DOHH2 (cell line): ENCODE data around the gene NAXD.

Experiments
- H3F3A ChIP-seq: fragments of 200-600 bp; sonication (generic), shearing (Covaris generic); 2 replicates; pipeline ENCODE4 v1.6.0; 2016; ENCODE audit warnings: antibody characterized with exemption, mild to moderate bottlenecking; ENCODE audit not compliant: control insufficient read depth, insufficient read depth
- H3K27ac ChIP-seq: fragments of 200-600 bp; sonication (generic); 2 replicates; pipeline ENCODE4 v1.5.1; 2014; ENCODE audit warnings: low read depth, mild to moderate bottlenecking, low read length, moderate library complexity
- H3K27me3 ChIP-seq: fragments of 200-600 bp; sonication (generic); 2 replicates; pipeline ENCODE4 v1.6.1; 2014; ENCODE audit warnings: mild to moderate bottlenecking, low read length, mixed read lengths; ENCODE audit not compliant: control insufficient read depth
- H3K36me3 ChIP-seq: fragments of 200-600 bp; sonication (generic); 2 replicates; pipeline ENCODE4 v1.6.1; 2014; ENCODE audit warnings: mild to moderate bottlenecking, low read length, moderate library complexity, mixed read lengths; ENCODE audit not compliant: control insufficient read depth
- H3K4me1 ChIP-seq: fragments of 200-600 bp; sonication (generic); 2 replicates; pipeline ENCODE4 v1.6.1; 2014; ENCODE audit warnings: mild to moderate bottlenecking, low read length, mixed read lengths; ENCODE audit not compliant: control insufficient read depth
- H3K4me2 ChIP-seq: fragments of 200-600 bp; sonication (generic); 2 replicates; pipeline ENCODE4 v1.6.0; 2014; ENCODE audit warnings: mild to moderate bottlenecking, low read length, moderate library complexity
- H3K4me3 ChIP-seq: fragments of 200-600 bp; sonication (generic); 2 replicates; pipeline ENCODE4 v1.5.1; 2014; ENCODE audit warnings: mild to moderate bottlenecking, low read length, mixed read lengths
- H3K79me2 ChIP-seq: fragments of 200-600 bp; sonication (generic); 2 replicates; pipeline ENCODE4 v1.6.1; 2014; ENCODE audit warnings: mild to moderate bottlenecking, low read length, mixed read lengths; ENCODE audit not compliant: control insufficient read depth
- H3K9me2 ChIP-seq: fragments of 200-600 bp; sonication (generic); replicated peaks from 2 replicates; pipeline ENCODE4 v1.6.1; 2014; ENCODE audit warnings: mild to moderate bottlenecking, low read length, mixed read lengths; ENCODE audit not compliant: control insufficient read depth
- H3K9me3 ChIP-seq: fragments of 200-600 bp; sonication (generic); 2 replicates; pipeline ENCODE4 v1.6.1; 2014; ENCODE audit warnings: antibody characterized with exemption, low read length, mixed read lengths; ENCODE audit not compliant: control insufficient read depth, insufficient read depth
- H4K20me1 ChIP-seq: fragments of 200-600 bp; sonication (generic); 2 replicates; pipeline ENCODE4 v1.6.0; 2014; ENCODE audit warnings: low read depth, mild to moderate bottlenecking, antibody characterized with exemption, low read length, moderate library complexity; ENCODE audit not compliant: control insufficient read depth, insufficient read depth
- EZH2phosphoT487 ChIP-seq: fragments of 200-600 bp; sonication (generic); IDR thresholded peaks from 2 replicates; pipeline ENCODE4 v1.6.1; 2017; ENCODE audit warnings: borderline replicate concordance, mild to moderate bottlenecking, antibody characterized with exemption, low read length, moderate library complexity, mixed read lengths
- TF ChIP-seq, protein P1 (sequence below): fragments of 200-600 bp; sonication (generic); IDR thresholded peaks from one replicate; pipeline ENCODE4 v1.5.1; 2014; ENCODE audit warnings: antibody characterized with exemption, mild to moderate bottlenecking, low read depth, low read length; ENCODE audit not compliant: poor library complexity, severe bottlenecking

Gene NAXD

GRCh38 chr13:110620596-110620995 lies 5.3 kb downstream of the NAXD start:
- no peaks in the 10 kb centered on the region for H4K20me1 ChIP-seq
- peaks cover 13% of the 10 kb centered on the region for H3K27me3 ChIP-seq
- H3K4me3 ChIP-seq: no peak overlapping the region
- H3K36me3 ChIP-seq: no peaks in the 10 kb centered on the region
- no peaks in the 10 kb centered on the region for H3K9me2 ChIP-seq
- peaks cover 56% of the 10 kb centered on the region for H3K79me2 ChIP-seq
- no peaks in the 10 kb centered on the region for H3F3A ChIP-seq
- TF ChIP-seq EZH2phosphoT487: no peak
- TF ChIP-seq, protein P1, sequence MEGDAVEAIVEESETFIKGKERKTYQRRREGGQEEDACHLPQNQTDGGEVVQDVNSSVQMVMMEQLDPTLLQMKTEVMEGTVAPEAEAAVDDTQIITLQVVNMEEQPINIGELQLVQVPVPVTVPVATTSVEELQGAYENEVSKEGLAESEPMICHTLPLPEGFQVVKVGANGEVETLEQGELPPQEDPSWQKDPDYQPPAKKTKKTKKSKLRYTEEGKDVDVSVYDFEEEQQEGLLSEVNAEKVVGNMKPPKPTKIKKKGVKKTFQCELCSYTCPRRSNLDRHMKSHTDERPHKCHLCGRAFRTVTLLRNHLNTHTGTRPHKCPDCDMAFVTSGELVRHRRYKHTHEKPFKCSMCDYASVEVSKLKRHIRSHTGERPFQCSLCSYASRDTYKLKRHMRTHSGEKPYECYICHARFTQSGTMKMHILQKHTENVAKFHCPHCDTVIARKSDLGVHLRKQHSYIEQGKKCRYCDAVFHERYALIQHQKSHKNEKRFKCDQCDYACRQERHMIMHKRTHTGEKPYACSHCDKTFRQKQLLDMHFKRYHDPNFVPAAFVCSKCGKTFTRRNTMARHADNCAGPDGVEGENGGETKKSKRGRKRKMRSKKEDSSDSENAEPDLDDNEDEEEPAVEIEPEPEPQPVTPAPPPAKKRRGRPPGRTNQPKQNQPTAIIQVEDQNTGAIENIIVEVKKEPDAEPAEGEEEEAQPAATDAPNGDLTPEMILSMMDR: no peak
- H3K4me1 ChIP-seq: no peaks in the 10 kb centered on the region
- no peak overlapping the region for H3K4me2 ChIP-seq
- no peak overlapping the region for H3K27ac ChIP-seq
- no peaks in the 10 kb centered on the region for H3K9me3 ChIP-seq

DNA sequence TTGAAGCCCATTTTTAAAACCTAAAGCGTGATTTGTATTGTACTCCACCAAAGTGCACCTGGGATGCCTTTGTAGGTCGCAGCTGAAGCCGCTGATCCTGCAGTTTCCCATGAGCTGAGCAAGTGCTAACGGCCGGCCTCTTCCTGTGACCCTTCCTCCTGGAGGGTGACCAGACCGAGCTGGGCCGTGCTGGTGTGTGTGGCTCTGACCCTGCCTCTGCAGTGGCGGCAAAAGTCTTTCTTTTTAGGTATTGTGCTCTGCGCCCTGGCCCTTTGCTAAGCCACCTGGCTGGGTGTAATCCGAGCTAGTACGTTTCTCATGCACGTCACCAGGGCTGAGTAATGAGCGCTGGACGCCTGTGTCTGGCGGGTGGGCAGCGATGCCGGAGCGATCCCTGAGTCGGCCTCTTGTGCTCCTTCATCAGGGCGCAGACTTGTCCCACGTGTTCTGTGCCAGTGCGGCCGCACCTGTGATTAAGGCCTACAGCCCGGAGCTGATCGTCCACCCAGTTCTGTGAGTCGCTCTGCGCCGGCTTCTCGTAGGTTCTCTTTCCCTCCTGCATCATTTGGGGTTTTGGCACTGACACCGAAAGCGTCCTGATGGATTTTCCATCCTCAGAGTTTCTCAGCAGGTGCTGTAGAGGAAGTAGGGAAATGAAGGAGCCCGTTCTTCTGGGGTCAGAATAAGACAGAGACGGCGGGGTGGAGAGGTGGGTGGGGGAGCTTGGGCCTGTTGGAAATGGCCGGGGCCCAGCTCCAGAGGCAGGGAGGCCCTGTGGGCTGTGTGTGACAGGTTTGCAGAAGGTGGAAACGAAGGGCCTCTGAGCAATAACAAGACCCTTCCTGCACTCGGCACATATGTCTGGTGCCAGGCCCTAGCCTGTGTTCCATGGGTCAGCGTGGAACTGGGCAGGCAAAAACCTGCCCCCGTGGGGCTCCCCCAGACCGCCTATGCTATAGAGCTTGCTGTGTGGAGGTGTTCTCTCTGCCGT lies 9.7 kb downstream of the NAXD start:
- Histone ChIP-seq H3K79me2 (peaks cover 11% of the 10 kb centered on the region), H3K4me1 (no peaks in the 10 kb centered on the region), H3K27me3 (0 out of 2 replicates have a peak, but pooled peaks cover 2% of the 10 kb centered on the region), H3K9me2 (no peaks in the 10 kb centered on the region), H3K27ac (no peak overlapping the region), H3K4me3 (no peak overlapping the region), H3K9me3 (no peaks in the 10 kb centered on the region), H4K20me1 (no peaks in the 10 kb centered on the region), H3K4me2 (no peak overlapping the region), H3F3A (no peaks in the 10 kb centered on the region), H3K36me3 (no peaks in the 10 kb centered on the region)
- TF ChIP-seq, protein P1: no peak
- TF ChIP-seq EZH2phosphoT487: no peak

GRCh38 chr13:110625771-110626321 lies 10.5 kb downstream of the NAXD start:
- TF ChIP-seq EZH2phosphoT487: no peak
- TF ChIP-seq, protein P1: no peak
- Histone ChIP-seq H3K9me3 (no peaks in the 10 kb centered on the region), H3K27ac (no peak overlapping the region), H3F3A (no peaks in the 10 kb centered on the region), H3K79me2 (peaks cover 5% of the 10 kb centered on the region), H3K9me2 (no peaks in the 10 kb centered on the region), H3K36me3 (no peaks in the 10 kb centered on the region), H3K27me3 (0 out of 2 replicates have a peak, but pooled peaks cover 1% of the 10 kb centered on the region), H4K20me1 (no peaks in the 10 kb centered on the region), H3K4me2 (no peak overlapping the region), H3K4me3 (no peak overlapping the region), H3K4me1 (no peaks in the 10 kb centered on the region)
